SK-N-MC (cell line): ENCODE results near the gene XPC.

Experiments used
- EZH2 ChIP-seq: fragments of 200-600 bp; sonication (generic); IDR thresholded peaks from one replicate; pipeline ENCODE4 v1.6.1; 2017; ENCODE audit warnings: antibody characterized with exemption
- POLR2AphosphoS5 ChIP-seq: IDR thresholded peaks from 2 replicates; pipeline ENCODE4 v1.6.1; 2012; ENCODE audit warnings: mild to moderate bottlenecking, low read depth, low read length, borderline replicate concordance

DNA sequence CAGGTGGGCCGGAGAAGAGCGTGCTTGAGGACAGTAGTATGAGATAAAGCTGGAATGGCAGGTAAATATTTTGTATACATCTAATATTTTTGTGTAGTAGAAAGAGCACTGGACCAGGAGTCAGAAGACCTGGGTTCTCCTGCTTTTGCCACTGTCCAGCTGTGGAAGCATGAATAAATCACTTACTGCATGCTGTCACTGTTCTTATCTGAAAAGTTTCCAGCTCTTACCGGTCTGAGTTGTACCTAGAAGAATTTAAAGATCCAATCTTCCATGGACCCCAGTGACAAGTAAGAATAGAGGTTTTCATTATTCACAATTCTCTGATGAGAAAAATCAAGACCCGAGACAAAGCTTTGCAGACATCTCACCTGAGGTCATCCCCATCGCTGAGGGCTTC lies 5.9 kb downstream of the XPC start:
- TF ChIP-seq EZH2 (no peak), POLR2AphosphoS5 (no peak)
